Nucleus accumbens (tissue), 56 donors: ENCODE measurements around the gene HSPB6.
"Not testable (repeated sequence)": the region's sequence is repeated elsewhere in the genome, so short reads cannot be mapped to it uniquely, and the experiment has no call there.

ENCODE experiments used
- DNase-seq, 56 donors: peaks; one replicate each; lab custom pipeline; 2025; lab: John Stamatoyannopoulos, UW

Gene HSPB6

GRCh38 chr19:35756377-35757230 lies at the start of gene HSPB6:
Gene HSPB6, minus strand, starts transcription at chr19:35757029. Its CDS starts 21 bp downstream, at chr19:35757008.
- peak in 12 of 56 donors; percentile 11 to 48 (median 31) for DNase-seq

- no peak for DNase-seq
Measured at GRCh38 chr19:35806597-35806996, 49.8 kb upstream of the HSPB6 start.

- no peak for DNase-seq
Measured at GRCh38 chr19:35805526-35806102, 48.8 kb upstream of the HSPB6 start.

- no peak for DNase-seq
Measured at GRCh38 chr19:35801828-35802227, 45.0 kb upstream of the HSPB6 start.

GRCh38 chr19:35797663-35798062 lies 40.8 kb upstream of the HSPB6 start:
- DNase-seq = peak in 17 of 56 donors; percentile 2 to 59 (median 16)

GRCh38 chr19:35796645-35797542 lies 40.1 kb upstream of the HSPB6 start:
- DNase-seq = no peak

- DNase-seq = not testable (repeated sequence)
Measured at GRCh38 chr19:35795564-35795963, 38.7 kb upstream of the HSPB6 start.

GRCh38 chr19:35793381-35794165 lies 36.7 kb upstream of the HSPB6 start:
- no peak for DNase-seq

- no peak for DNase-seq
Measured at GRCh38 chr19:35792888-35793287, 36.1 kb upstream of the HSPB6 start.

GRCh38 chr19:35792312-35792711 lies 35.5 kb upstream of the HSPB6 start:
- DNase-seq = no peak

- DNase-seq = no peak
Measured at GRCh38 chr19:35791814-35792279, 35.0 kb upstream of the HSPB6 start.

GRCh38 chr19:35790981-35791813 lies 34.4 kb upstream of the HSPB6 start:
- DNase-seq = no peak

GRCh38 chr19:35789978-35790944 lies 33.4 kb upstream of the HSPB6 start:
- peak in 1 of 56 donors; percentile 2 for DNase-seq

- no peak for DNase-seq
Measured at GRCh38 chr19:35789195-35789977, 32.6 kb upstream of the HSPB6 start.

GRCh38 chr19:35788205-35788960 lies 31.6 kb upstream of the HSPB6 start:
- no peak for DNase-seq

GRCh38 chr19:35787227-35787799 lies 30.5 kb upstream of the HSPB6 start:
- no peak for DNase-seq
